Measurements from ENCODE around the gene HECA.

Gene HECA

GRCh38 chr6:139143111-139143510, 8.2 kb downstream of the HECA start:
- no peak overlapping the region for H3K4me3 Mint-ChIP-seq
- H3K27me3 Mint-ChIP-seq (ENCODE audit: low read depth): no peaks in the 10 kb centered on the region
- H3K4me1 Mint-ChIP-seq: peaks cover 21% of the 10 kb centered on the region
- H3K36me3 Mint-ChIP-seq (ENCODE audit: low read depth): no peaks in the 10 kb centered on the region
- TF ChIP-seq CTCF (IDR thresholded peaks at IDR 0.05; ENCODE audit: unreplicated experiment in 3 of 3): no peak
- H3K27ac Mint-ChIP-seq: no peak overlapping the region
- H3K9me3 Mint-ChIP-seq: no peaks in the 10 kb centered on the region

- Mint-ChIP-seq H3K4me3 (no peak overlapping the region), H3K27me3 (ENCODE audit: low read depth) (no peaks in the 10 kb centered on the region), H3K36me3 (ENCODE audit: low read depth) (no peaks in the 10 kb centered on the region), H3K4me1 (peaks cover 19% of the 10 kb centered on the region), H3K9me3 (no peaks in the 10 kb centered on the region), H3K27ac (no peak overlapping the region)
- no peak for TF ChIP-seq CTCF (IDR thresholded peaks at IDR 0.05; ENCODE audit: unreplicated experiment in 3 of 3)
These were observed 9.7 kb downstream of the HECA start for GRCh38 chr6:139144490-139145085.

- no peak for TF ChIP-seq CTCF (IDR thresholded peaks at IDR 0.05; ENCODE audit: unreplicated experiment in 3 of 3)
- no peaks in the 10 kb centered on the region for H3K36me3 Mint-ChIP-seq (ENCODE audit: low read depth)
- H3K9me3 Mint-ChIP-seq: no peaks in the 10 kb centered on the region
- peaks cover 29% of the 10 kb centered on the region for H3K4me1 Mint-ChIP-seq
- no peak overlapping the region for H3K4me3 Mint-ChIP-seq
- H3K27me3 Mint-ChIP-seq (ENCODE audit: low read depth): no peaks in the 10 kb centered on the region
- no peak overlapping the region for H3K27ac Mint-ChIP-seq
These were observed 10.8 kb downstream of the HECA start for GRCh38 chr6:139145661-139146060.

- Mint-ChIP-seq H3K9me3 (no peaks in the 10 kb centered on the region), H3K36me3 (ENCODE audit: low read depth) (no peaks in the 10 kb centered on the region), H3K4me1 (peaks cover 36% of the 10 kb centered on the region), H3K4me3 (no peak overlapping the region), H3K27me3 (ENCODE audit: low read depth) (no peaks in the 10 kb centered on the region), H3K27ac (no peak overlapping the region)
- no peak for TF ChIP-seq CTCF (IDR thresholded peaks at IDR 0.05; ENCODE audit: unreplicated experiment in 3 of 3)
These were observed 11.4 kb downstream of the HECA start for GRCh38 chr6:139146317-139146726.

- H3K36me3 Mint-ChIP-seq (ENCODE audit: low read depth): no peaks in the 10 kb centered on the region
- TF ChIP-seq CTCF (IDR thresholded peaks at IDR 0.05; ENCODE audit: unreplicated experiment in 3 of 3): no peak
- no peak overlapping the region for H3K27ac Mint-ChIP-seq
- H3K4me3 Mint-ChIP-seq: no peak overlapping the region
- peaks cover 48% of the 10 kb centered on the region for H3K4me1 Mint-ChIP-seq
- H3K27me3 Mint-ChIP-seq (ENCODE audit: low read depth): no peaks in the 10 kb centered on the region
- no peaks in the 10 kb centered on the region for H3K9me3 Mint-ChIP-seq
These were observed 12.7 kb downstream of the HECA start for GRCh38 chr6:139147628-139148027.

- Mint-ChIP-seq H3K4me1 (peaks cover 48% of the 10 kb centered on the region), H3K36me3 (ENCODE audit: low read depth) (no peaks in the 10 kb centered on the region), H3K27ac (peak overlapping the region in 2 of 3 experiments; percentile 56 to 66), H3K27me3 (ENCODE audit: low read depth) (no peaks in the 10 kb centered on the region), H3K9me3 (no peaks in the 10 kb centered on the region), H3K4me3 (no peak overlapping the region)
- no peak for TF ChIP-seq CTCF (IDR thresholded peaks at IDR 0.05; ENCODE audit: unreplicated experiment in 3 of 3)
These were observed 13.8 kb downstream of the HECA start for GRCh38 chr6:139148557-139149235.

All from nephron (organoid).